MG63 (cell line): ENCODE measurements around the gene ZNF93. TPM values are rescaled to one million over a fixed set of nuclear protein-coding genes. Genes with fewer than 3 reads are reported as not detected.
A peak's percentile ranks its signal among the peaks of the same experiment; 100 is the strongest.
"Not testable (repeated sequence)": the region's sequence is repeated elsewhere in the genome, so short reads cannot be mapped to it uniquely, and the experiment has no call there.

Experiments
- DNase-seq: peaks from one replicate; pipeline ENCODE4 v3.0.0-alpha.2; 2020
- H3K27me3 ChIP-seq: fragments of 250-450 bp; sonication (Bioruptor Pico); 2 replicates; pipeline ENCODE4 v1.5.1; 2020; ENCODE audit warnings: mild to moderate bottlenecking, moderate library complexity
- H3K36me3 ChIP-seq: fragments of 250-450 bp; sonication (Bioruptor Pico); 2 replicates; pipeline ENCODE4 v1.5.1; 2020; ENCODE audit warnings: mild to moderate bottlenecking, moderate library complexity
- H3K4me3 ChIP-seq: fragments of 250-450 bp; sonication (Bioruptor Pico); 2 replicates; pipeline ENCODE4 v1.5.1; 2020; ENCODE audit warnings: mild to moderate bottlenecking, moderate library complexity
- H3K9me3 ChIP-seq: fragments of 250-450 bp; sonication (Bioruptor Pico); 2 replicates; pipeline ENCODE4 v1.5.1; 2020; ENCODE audit warnings: mild to moderate bottlenecking, moderate library complexity
- total RNA-seq: library from RNA; depleted of rRNA; stranded (reverse); fragments of >200 nt; shearing (Covaris generic); gene quantifications from 2 replicates; pipeline ENCODE4 v1.2.3, GENCODE V29; 2014; ENCODE audit warnings: low replicate concordance; rRNA removed

The ZNF93 gene
- 2.0 and 8.2 TPM in 2 replicates for total RNA-seq

DNA sequence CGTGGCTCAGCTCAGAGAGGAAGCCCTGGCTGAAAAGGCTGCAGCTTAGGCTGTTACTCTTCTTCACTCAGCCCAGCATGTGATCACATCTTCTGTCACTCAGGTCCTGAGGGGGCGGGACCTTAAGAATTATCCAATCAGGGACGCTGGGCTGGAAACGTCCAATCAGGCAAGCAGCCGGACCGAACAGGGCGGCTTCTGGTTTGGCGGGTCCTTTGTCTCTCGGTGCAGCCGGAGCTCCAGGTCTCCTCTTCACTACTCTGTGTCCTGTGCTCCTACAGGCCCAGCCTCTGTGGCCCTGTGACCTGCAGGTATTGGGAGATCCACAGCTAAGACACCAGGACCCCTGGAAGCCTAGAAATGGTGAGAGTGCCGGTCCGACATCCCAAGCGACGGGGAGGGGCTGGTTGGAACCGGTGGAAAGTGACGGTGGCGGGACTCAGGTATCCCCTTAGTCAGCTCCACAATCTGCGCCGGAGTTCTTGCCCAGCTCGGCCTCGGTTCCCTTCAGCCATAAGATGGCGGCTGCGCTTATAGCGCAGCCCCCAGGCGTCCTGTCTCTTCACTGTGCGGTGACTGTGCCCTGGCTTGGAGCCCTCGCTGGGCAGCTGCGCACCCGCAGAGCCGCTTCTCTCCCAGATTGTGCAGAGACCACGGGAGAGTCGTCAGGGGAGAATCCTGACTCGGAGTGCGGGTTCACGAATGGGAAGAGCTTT is at the start of gene ZNF93:
ZNF93 (plus strand) TSS at position 218 of the 716 bp plus-strand sequence; CDS start at position 361, 143 bp downstream.
- Histone ChIP-seq H3K27me3 (no peaks in the 10 kb centered on the region), H3K36me3 (peaks cover 7% of the 10 kb centered on the region), H3K9me3 (peaks cover 27% of the 10 kb centered on the region), H3K4me3 (peak within 1 kb of the TSS; percentile 84)
- DNase-seq, result peak; percentile 98

- DNase-seq, H3K36me3 ChIP-seq, H3K27me3 ChIP-seq, H3K4me3 ChIP-seq: not testable (repeated sequence)
- H3K9me3 ChIP-seq, result peaks cover 15% of the 10 kb centered on the region
Observed at GRCh38 chr19:19851740-19852139, 49.0 kb upstream of the ZNF93 start.

DNA sequence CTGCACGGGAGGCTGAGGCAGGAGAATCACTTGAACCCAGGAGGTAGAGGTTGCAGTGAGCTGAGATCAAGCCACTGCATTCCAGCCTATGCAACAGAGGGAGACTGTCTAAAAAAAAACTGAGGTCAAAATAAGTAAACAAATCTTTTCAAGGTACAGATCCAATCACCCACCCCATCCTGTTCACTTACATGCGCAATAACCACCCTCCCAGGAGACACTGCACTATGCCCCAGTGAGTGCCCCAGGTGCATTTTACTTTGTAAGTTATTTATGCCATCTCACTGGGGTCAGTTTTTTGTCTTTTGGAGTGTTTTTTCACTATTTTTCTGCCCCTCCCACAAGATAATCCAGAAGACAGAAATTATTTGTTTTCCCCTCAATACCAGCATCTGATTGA is 42.0 kb upstream of the ZNF93 start:
- no peak for DNase-seq
- no peaks in the 10 kb centered on the region for H3K27me3 ChIP-seq

DNA sequence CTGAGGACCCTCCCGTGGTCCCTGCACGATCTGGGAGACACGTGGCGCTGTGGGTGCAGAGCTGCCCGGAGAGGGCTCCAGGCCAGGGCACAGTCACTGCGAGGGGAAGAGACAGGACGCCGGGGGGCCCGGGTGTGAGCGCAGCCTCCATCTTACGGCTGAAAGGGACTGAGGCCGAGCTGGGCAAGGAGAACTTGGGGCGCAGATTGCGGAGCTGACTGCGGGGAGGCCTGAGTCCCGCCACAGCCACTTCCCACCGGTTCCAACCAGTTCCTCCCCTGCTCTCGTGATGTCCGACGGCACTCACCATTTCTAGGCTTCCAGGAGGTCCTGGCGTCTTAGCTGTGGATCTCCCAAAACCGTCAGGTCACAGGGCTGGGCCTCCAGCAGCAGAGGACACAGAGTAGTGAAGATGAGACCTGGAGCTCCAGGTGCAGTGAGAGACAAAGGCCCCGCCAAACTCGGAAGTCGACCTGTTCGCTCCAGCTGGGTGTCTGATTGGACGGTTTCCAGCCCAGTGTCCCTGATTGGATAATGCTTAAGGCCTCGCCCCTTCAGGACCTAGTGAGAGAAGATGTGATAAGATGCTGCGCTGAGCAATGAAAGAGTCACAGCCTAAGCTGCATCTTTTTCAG is 39.9 kb upstream of the ZNF93 start:
- H3K27me3 ChIP-seq, result no peaks in the 10 kb centered on the region
- no peaks in the 10 kb centered on the region; the same call in 1 of the 2 replicates for H3K36me3 ChIP-seq
- DNase-seq, result no peak
- H3K9me3 ChIP-seq, result peaks cover 17% of the 10 kb centered on the region
- H3K4me3 ChIP-seq, result no peak overlapping the region

More for the DNA sequence above, 42.0 kb upstream of the ZNF93 start:
- Histone ChIP-seq H3K4me3 (no peak overlapping the region), H3K9me3 (peaks cover 16% of the 10 kb centered on the region), H3K36me3 (no peaks in the 10 kb centered on the region)

DNA sequence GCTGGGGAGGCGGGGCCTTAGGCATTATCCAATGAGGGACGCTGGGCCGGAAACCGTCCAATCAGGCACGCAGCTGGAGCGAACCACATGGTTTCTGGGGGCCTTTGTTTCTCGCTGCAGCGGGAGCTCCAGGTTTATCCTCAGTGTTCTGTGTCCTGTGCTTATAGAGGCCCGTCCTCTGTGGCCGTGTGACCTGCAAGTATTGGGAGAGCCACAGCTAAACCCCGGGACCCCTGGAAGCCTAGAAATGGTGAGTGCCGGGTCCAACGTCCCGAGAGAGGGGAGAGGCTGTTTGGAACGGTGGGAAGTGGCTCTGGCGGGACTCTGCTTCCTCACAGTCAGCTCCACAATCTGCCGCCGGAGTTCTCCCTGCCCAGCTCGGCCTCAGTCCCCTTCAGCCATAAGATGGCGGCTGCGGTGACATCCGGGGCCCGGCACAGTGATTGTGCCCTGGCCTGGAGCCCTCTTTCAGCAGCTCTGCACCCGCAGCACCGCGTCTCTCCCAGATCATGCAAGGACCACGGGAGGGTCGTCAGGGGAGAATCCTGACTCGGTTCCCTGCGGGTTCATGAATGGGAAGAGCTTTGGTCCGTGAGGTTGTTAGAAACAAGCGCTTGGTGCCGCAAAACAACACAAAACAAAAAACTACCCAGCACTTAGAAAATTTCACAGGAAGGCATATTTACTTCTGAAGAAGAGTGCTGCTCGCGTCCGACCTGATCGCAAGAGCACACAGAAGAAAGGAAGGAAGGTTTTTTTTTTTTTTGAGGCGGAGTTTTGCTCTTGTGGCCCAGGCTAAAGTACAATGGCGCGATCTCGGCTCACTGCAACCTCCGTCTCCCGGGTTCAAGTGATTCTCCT is 34.8 kb upstream of the ZNF93 start, which contains the start of gene ZNF253:
ZNF253 (plus strand) TSS at position 133 of the 861 bp plus-strand sequence; CDS start at position 248, 115 bp downstream.
- peaks cover 8% of the 10 kb centered on the region for H3K36me3 ChIP-seq
- peaks cover 32% of the 10 kb centered on the region for H3K9me3 ChIP-seq
- DNase-seq, result peak; percentile 98
- no peaks in the 10 kb centered on the region for H3K27me3 ChIP-seq
- H3K4me3 ChIP-seq, result peak within 1 kb of the TSS; percentile 71

- peaks cover 32% of the 10 kb centered on the region for H3K9me3 ChIP-seq
- no peaks in the 10 kb centered on the region for H3K27me3 ChIP-seq
- peaks cover 8% of the 10 kb centered on the region for H3K36me3 ChIP-seq
- no peak for DNase-seq
- peak overlapping the region; percentile 71 for H3K4me3 ChIP-seq
Observed at GRCh38 chr19:19866611-19867248, 34.0 kb upstream of the ZNF93 start.

DNA sequence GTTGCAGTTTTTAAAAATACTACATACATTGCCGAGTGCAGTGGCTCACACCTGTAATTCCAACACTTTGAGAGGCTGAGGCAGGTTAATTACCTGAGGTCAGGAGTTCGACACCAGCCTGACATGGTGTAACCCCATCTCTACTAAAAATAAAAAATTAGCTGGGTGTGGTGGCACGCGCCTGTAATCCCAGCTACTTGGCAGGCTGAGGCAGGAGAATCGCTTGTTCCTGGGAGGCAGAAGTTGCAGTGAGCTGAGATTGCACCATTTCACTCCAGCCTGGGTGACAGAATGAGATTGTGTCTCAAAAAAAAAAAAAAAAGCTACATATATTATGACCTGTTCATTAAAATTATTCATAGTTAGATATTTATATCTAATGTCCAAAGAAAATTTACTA is 30.7 kb upstream of the ZNF93 start:
- Histone ChIP-seq H3K9me3 (peaks cover 40% of the 10 kb centered on the region), H3K36me3 (peaks cover 14% of the 10 kb centered on the region)
- not testable (repeated sequence) for H3K27me3 ChIP-seq, DNase-seq, H3K4me3 ChIP-seq

DNA sequence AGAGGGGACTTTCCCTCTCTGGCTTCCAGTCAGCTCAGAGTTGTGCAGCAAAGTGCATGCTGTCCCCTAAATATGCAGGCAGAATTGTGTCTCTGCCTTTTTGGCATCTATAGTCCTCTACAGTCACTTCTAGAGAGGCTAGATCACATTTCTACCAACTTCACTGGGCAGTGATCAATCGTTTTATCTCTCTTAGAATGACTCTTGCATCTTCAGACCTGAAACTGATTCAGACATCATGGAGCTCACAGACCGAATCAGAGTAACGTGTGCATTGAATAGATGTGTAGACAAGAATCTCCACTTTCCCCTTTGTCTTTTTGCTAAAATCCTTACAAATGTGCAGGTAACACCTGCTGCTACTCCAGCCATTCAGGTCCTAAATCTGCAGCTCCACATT is 28.8 kb upstream of the ZNF93 start:
- Histone ChIP-seq H3K27me3 (no peaks in the 10 kb centered on the region), H3K36me3 (peaks cover 11% of the 10 kb centered on the region), H3K4me3 (no peak overlapping the region), H3K9me3 (peaks cover 34% of the 10 kb centered on the region)
- DNase-seq, result no peak

DNA sequence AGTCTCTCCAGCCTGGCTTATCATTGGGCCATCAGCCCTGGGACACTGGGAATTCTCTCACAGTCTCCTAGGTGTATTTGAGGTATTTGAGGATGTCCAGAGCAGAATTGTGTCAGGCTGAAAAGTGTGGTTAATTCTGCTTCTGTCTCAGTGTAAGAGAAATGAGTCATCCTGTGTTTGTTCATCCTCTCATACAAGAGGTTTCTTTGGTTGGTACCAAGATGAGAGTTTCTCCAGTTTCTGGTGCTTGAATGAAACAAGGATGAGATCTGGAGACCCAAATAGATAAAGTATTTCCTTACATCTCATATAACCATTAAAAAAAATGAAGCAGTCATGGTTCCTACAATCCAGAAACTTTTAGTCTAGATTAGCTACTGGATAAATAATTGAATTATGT is 27.4 kb upstream of the ZNF93 start:
- Histone ChIP-seq H3K27me3 (no peaks in the 10 kb centered on the region), H3K9me3 (peaks cover 25% of the 10 kb centered on the region), H3K36me3 (peaks cover 9% of the 10 kb centered on the region), H3K4me3 (no peak overlapping the region)
- no peak for DNase-seq

- no peaks in the 10 kb centered on the region for H3K27me3 ChIP-seq
- H3K4me3 ChIP-seq, result no peak overlapping the region
- no peak for DNase-seq
- H3K9me3 ChIP-seq, result peaks cover 16% of the 10 kb centered on the region
- peaks cover 17% of the 10 kb centered on the region for H3K36me3 ChIP-seq
Observed at GRCh38 chr19:19877724-19878123, 23.0 kb upstream of the ZNF93 start.

GRCh38 chr19:19884583-19884982 is 16.2 kb upstream of the ZNF93 start:
- H3K36me3 ChIP-seq, result peaks cover 11% of the 10 kb centered on the region
- H3K27me3 ChIP-seq, result no peaks in the 10 kb centered on the region
- peaks cover 21% of the 10 kb centered on the region for H3K9me3 ChIP-seq
- no peak for DNase-seq
- H3K4me3 ChIP-seq, result no peak overlapping the region

GRCh38 chr19:19892055-19892941 is 8.4 kb upstream of the ZNF93 start:
- H3K9me3 ChIP-seq, result peaks cover 67% of the 10 kb centered on the region

DNA sequence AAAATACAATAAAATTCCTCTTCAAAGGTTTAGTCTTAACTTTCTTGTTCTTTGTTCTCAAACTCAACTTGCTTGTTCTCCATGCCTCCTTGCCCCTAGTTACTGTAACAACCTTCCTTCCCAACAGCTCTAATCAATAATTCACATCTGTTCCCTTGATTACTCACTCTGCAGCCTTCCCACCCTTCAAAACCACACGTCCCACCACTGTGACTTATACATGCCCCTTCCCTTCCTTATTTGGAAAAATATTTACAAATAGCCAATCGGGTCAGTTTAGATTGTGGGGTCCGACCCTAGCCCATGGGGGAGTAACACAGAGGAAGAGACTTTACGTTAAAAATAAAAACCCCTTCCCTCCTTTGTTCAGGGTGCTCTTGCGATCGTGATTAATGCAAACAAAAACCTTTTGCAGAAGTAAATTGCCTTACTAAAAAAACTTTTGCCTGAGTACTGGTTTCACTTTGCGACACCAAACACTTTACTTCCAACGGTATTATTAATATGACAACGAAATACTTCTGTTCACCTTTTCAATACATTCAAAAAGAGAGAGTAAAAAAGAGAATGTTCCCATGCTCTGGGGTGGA is 512 bp upstream of the ZNF93 start:
- DNase-seq, result peak; percentile 21
- H3K9me3 ChIP-seq, result peaks cover 30% of the 10 kb centered on the region
- no peaks in the 10 kb centered on the region for H3K27me3 ChIP-seq
- peaks cover 7% of the 10 kb centered on the region for H3K36me3 ChIP-seq
- peak overlapping the region; percentile 84 for H3K4me3 ChIP-seq

More at GRCh38 chr19:19892055-19892941, 8.4 kb upstream of the ZNF93 start:
- not testable (repeated sequence) for H3K4me3 ChIP-seq, H3K27me3 ChIP-seq, DNase-seq
- H3K36me3 ChIP-seq, result peaks cover 19% of the 10 kb centered on the region

DNA sequence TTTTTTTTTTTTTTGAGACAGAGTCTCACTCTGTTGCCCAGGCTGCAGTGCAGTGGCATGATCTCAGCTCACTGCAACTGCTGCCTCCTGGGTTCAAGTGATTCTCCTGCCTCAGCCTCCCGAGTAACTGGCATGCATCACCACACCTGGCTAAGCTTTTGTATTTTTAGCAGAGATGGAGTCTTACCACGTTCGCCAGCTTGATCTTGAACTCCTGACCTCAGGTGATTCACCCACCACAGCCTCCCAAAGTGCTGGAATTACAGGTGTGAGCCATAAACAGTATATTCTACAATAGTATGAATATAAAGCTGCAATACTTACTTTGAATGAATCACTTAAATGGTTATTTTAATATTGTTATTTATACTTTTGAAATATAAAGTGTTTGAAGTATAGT is 6.8 kb downstream of the ZNF93 start:
- H3K9me3 ChIP-seq, result peaks cover 11% of the 10 kb centered on the region
- peaks cover 14% of the 10 kb centered on the region for H3K36me3 ChIP-seq
- H3K27me3 ChIP-seq, H3K4me3 ChIP-seq, DNase-seq: not testable (repeated sequence)

DNA sequence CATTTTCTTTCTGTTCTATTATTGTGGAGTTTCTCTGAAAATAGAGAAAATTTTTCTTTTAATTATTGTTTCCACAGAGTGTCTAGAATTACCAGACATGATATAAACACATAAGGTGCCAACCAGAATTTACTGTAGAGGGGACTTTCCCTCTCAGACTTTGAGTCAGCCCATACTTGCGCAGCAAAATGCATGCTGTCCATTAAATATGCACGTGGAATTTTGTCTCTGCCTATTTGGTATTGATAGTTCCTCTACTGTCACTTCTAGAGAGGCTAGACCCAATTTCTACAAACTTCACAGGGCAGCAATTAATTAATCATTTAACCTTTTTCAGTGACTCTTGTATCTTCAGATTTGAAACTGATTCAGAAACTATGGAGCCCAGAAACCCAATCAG is 8.9 kb downstream of the ZNF93 start:
- Histone ChIP-seq H3K27me3 (no peaks in the 10 kb centered on the region), H3K9me3 (peaks cover 12% of the 10 kb centered on the region), H3K4me3 (no peak overlapping the region), H3K36me3 (peaks cover 15% of the 10 kb centered on the region)
- DNase-seq, result no peak
